GM20431 (cell line): Measurements from ENCODE around the gene TRIM10.

Experiments
- in situ Hi-C: fragments of 300-500 bp; cut with MseI, MboI; formaldehyde crosslinking; loops from one replicate; pipeline ENCODE4 v1.15.0; 2020; ENCODE audit warnings: low sequenced_read_pairs; ENCODE audit not compliant: unreplicated experiment

Gene TRIM10, protein sequence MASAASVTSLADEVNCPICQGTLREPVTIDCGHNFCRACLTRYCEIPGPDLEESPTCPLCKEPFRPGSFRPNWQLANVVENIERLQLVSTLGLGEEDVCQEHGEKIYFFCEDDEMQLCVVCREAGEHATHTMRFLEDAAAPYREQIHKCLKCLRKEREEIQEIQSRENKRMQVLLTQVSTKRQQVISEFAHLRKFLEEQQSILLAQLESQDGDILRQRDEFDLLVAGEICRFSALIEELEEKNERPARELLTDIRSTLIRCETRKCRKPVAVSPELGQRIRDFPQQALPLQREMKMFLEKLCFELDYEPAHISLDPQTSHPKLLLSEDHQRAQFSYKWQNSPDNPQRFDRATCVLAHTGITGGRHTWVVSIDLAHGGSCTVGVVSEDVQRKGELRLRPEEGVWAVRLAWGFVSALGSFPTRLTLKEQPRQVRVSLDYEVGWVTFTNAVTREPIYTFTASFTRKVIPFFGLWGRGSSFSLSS

GRCh38 chr6:30160785-30161531, at the start of gene TRIM10:
TSS of gene TRIM10 (minus strand) at chr6:30161211. CDS start at chr6:30160858, 353 bp downstream.
- in situ Hi-C loops: no loop called here

GRCh38 chr6:30207619-30208295, 46.7 kb upstream of the TRIM10 start:
- in situ Hi-C loops: no loop called here

DNA sequence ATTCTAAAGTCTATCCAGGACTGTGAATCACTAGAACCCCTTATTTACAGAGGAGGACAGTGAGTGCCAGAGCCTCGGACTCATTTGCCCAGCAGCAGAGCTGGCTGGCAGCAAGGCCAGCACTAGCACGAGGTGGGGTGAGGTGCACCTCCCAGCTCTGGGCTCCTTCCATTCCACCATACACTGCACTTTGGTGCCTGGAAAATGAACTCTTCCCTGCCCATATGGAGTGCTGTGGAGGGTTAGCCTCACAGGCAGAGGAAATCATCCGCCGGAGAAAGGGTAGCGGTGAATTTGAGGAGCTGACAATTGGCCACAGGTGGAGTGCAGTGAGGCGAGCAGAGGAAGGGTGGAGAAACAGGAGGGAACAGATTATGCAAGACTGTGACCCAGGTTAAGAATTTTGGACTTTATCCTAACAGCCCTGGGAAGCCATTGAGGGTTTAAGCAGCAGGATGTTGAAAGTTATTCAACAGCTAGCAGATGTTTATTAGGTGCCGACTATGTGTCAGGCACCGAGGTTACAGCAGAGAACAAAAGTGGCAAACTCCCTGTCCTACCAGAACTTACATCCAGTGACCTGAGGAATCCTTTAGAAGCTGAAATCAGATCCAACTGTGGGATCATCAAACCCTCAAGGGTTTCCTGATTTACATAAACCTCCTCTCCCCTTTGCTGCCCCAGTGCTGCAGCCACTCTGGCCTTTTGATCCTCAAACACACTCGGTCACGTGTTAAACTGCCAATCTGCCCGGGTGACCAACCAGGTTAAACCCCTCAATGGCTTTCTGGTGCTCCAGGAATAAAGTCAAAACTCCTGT, 46.0 kb upstream of the TRIM10 start:
- in situ Hi-C loops: no loop called here

- in situ Hi-C loops: no loop called here
These were observed 45.1 kb upstream of the TRIM10 start for GRCh38 chr6:30206152-30206551.

- in situ Hi-C loops: no loop called here
These were observed 43.1 kb upstream of the TRIM10 start for GRCh38 chr6:30204116-30204515.

DNA sequence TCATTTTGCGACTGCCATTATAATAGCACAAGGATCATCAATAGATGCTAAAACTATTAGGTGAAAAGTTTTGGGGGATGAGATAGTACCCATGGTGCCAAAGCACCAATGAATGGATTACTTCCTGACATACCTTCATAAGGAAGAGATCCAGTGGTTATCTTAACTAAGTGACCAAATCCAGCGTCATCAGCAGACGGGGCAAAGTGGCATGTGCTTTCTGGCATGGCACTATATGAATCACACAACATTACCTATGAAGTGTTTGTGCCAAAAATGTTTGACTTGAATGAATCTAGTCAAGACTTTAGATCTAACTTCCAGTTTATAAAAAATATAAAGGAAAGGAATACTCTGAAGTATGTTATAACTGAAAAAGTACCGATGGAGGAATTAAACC, 41.4 kb upstream of the TRIM10 start:
- in situ Hi-C loops: no loop called here

GRCh38 chr6:30200551-30201281, 39.7 kb upstream of the TRIM10 start:
- in situ Hi-C loops: no loop called here

GRCh38 chr6:30198166-30199084, 37.4 kb upstream of the TRIM10 start:
- in situ Hi-C loops: no loop called here

DNA sequence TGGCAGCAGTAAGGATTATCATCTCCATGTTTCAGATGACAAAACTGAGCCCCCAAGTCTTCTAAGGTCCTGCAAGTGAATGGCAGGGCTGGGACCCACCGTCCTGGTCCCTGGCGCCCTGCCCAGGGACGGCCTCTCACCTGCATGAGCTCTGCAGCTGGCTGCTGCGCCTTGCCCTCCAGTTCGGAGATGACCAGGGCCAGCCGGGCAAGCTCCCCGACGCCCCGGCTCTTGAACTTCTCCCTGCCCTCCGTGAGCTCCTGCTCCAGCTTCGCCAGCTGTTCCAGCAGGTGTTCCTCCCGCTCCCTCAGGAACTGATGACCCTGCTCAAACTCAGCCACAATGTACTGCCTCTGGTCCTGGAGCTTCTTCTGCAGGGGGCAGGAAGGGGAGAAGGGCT, 35.4 kb upstream of the TRIM10 start:
- in situ Hi-C loops: no loop called here

- in situ Hi-C loops: no loop called here
These were observed 34.9 kb upstream of the TRIM10 start for GRCh38 chr6:30195951-30196350.

- in situ Hi-C loops: no loop called here
These were observed 34.0 kb upstream of the TRIM10 start for GRCh38 chr6:30194797-30195690.

- in situ Hi-C loops: no loop called here
These were observed 31.1 kb upstream of the TRIM10 start for GRCh38 chr6:30192076-30192475.

- in situ Hi-C loops: no loop called here
These were observed 27.5 kb upstream of the TRIM10 start for GRCh38 chr6:30188541-30188940.

- in situ Hi-C loops: no loop called here
These were observed 25.0 kb upstream of the TRIM10 start for GRCh38 chr6:30185846-30186484.

DNA sequence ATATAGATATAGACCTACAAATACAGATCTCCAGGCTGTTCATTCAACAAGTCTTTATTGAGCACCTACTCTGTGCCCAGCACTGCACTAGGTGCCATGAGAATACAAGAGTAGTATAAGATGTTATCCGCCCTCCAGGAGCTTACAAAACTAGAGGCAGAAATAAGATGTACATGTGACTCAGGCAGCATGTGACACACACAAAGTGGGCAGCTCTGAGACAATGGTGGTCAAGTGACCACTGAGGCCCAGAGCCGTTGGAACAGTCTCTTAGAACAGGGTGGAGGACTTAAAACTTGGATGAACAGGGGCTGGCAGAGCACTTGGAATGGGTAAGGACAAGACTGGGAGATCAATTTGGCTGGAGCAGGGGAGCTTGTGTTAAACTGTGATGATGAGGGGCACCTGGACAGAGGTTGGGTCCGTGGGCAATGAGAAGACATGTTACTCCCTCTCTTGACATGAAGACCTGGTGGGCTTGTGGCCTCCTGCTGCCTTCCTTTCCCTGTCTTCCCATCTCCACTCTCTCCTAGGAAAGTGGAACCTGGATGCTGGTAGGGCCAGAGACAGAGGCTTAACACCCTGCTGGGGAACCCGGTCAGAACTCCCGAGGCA, 23.5 kb upstream of the TRIM10 start:
- in situ Hi-C loops: no loop called here

GRCh38 chr6:30180145-30180544, 19.1 kb upstream of the TRIM10 start:
- in situ Hi-C loops: no loop called here
